ENCODE measurements around the gene LHX4.

LHX4 gene

DNA sequence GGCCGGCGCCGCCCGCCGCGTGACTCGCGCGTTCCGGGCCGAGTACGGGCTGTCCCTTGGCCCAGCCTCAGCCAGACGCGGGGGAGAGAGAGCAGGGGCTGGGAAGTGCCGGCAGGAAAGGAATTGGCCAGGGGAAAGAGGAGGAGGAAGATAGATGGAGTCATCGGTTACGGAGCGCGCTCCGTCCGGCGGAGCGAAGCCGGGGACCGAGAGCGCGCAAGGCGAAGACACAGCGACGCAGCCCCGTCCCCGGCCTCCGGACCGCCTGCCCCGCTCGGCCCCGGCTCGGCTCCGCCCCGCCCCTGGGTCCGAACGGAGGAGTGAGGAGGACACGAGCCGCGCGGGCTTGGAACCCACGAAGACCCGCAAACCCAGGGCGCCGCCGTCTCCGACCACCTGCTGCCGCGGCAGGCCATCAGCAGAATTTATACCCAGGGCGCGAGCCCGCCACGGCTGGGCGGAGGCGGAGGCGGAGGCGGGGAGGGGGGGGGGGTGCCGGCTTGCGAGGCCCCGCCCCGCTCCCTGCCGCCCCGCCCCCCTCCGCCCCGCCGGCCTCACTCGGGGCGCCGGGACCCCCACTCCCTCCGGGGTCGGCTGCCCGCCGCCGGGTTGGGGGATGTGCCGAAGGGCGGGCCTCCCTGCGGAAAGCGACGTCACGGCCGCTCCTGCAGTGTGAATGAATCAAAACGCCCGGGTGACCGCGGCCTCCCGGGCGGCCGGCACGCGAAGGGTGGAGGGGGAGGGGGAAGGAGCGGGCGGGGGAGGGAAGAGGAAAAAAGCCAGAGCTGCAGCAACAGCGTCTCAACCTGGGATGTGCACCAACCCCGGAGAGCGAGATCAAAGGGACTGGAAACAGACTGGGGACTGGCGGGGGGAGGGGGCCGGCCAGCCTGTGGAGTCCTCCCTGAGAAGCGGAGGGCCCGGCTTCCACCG, at the start of gene LHX4:
LHX4 (plus strand) TSS at position 782 of the 933 bp plus-strand sequence. CDS start 266 bp downstream, outside the sequence.
- DNase-seq, result no peak

DNA sequence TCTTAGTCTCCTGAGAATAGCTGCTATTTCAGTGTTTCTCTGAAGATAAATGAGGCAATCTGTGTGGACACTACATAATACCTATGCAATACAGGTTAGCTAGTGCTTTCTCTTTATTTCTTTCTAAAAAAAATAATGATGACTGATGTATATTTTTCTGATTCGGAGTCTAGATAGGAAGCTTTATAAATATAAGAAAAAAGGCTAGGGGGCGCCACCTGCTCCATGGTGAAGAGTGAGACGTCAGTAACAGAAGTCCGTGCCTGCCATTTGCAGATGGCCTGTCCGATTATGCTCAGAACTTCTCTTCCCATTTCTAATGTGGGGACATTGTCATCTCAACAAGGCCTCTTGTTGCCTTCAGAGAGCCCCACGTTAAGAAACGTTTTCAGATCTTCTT, 49.0 kb upstream of the LHX4 start:
- no peak for DNase-seq

DNA sequence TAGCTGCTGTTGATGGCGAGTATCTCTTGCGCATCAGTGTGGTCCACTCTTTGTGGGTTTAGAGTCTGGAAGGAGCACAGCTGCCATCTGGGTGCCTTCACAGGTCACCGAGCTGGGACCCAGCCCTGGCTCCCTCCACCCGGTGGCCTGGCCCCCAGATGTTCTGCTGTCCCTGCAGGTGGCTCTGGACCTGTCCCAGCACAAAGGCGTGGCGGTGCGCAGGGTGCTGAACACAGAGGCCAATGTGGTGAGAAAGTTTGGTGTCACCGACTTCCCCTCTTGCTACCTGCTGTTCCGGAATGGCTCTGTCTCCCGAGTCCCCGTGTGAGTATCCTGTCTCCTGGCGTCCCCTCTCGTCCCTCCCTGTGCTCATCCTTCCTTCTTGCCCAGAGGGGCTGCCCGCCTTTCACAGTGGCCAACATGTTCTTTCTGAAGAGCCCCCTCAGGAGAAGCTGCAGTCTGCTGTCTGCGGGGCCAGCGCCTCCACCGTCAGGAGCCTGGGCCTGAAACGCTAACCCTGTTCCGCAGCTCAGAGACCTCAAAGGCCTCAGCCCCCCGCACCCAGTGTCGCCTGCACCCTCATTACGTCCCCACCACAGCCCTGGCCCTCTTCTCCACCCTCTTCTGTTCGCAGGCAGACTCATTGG, 47.9 kb upstream of the LHX4 start:
- no peak for DNase-seq

- DNase-seq, result no peak
Observed at GRCh38 chr1:180182643-180183311, 47.3 kb upstream of the LHX4 start.

- no peak for DNase-seq
Observed at GRCh38 chr1:180183426-180183825, 46.6 kb upstream of the LHX4 start.

- DNase-seq, result no peak
Observed at GRCh38 chr1:180184041-180184440, 46.0 kb upstream of the LHX4 start.

GRCh38 chr1:180185281-180185680, 44.8 kb upstream of the LHX4 start:
- DNase-seq, result no peak

GRCh38 chr1:180185971-180186645, 44.0 kb upstream of the LHX4 start:
- no peak for DNase-seq

DNA sequence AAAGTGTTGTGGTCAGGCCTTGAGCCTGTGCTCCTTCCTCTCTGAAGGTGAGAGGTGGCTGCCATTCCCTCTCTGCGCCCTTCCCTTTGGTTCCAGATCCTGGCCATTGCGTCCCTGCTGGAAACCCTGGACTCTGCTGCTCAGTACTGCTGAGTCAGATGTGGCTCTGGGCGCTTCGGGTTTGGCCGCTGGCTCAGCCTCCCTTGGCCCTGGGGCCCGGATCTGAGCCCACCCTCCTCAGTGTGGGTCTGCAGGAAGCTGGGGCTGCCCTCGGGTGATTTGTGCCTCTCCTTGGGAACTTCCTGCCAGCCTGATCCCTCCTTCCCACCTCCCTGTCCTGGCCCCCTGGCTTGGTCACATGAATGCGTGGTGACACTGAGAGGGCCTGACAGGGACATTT, 43.2 kb upstream of the LHX4 start:
- DNase-seq, result no peak

GRCh38 chr1:180187626-180188025, 42.4 kb upstream of the LHX4 start:
- DNase-seq, result no peak

GRCh38 chr1:180188091-180188506, 42.0 kb upstream of the LHX4 start:
- no peak for DNase-seq

- no peak for DNase-seq
Observed at GRCh38 chr1:180188684-180189175, 41.3 kb upstream of the LHX4 start.

DNA sequence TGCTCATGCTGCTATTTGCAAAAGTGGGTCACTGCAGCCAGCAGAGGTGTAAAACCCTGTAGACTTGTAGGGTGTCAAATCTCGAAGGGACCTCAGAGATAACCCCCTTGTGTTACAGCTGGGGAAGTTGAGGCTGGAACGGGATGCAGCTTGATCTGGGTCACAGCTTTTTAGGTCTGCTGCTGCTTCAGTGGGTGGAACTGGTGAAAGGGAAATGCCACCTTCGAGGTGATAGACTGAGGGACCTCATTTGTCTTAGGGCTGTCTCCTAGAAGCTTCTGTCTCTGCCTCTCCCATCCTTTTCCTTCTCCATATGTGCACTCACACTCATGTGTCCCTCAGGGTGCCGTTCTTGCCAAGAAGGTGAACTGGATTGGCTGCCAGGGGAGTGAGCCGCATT, 40.0 kb upstream of the LHX4 start:
- no peak for DNase-seq

DNA sequence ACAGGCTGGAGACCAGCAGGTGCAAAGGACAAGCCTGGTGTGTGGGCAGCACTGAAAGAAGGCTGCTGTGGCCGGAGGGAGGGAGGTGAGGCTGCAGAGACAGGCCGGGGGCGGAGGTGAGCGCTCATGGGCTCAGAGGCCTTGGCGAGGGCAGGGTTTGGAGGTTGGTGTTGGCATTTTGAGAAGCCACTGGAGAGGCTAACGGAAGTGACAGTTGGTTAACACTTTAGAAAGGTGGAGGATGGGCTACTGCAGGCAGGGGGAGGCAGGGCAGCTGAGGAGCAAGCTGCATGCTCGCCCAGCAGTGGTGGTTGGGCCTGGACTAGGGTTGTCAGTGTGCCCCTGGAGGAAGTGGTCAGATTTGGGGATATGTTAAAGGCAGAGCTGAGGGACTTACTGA, 37.9 kb upstream of the LHX4 start:
- no peak for DNase-seq

GRCh38 chr1:180193141-180194047, 36.7 kb upstream of the LHX4 start:
- no peak for DNase-seq

DNA sequence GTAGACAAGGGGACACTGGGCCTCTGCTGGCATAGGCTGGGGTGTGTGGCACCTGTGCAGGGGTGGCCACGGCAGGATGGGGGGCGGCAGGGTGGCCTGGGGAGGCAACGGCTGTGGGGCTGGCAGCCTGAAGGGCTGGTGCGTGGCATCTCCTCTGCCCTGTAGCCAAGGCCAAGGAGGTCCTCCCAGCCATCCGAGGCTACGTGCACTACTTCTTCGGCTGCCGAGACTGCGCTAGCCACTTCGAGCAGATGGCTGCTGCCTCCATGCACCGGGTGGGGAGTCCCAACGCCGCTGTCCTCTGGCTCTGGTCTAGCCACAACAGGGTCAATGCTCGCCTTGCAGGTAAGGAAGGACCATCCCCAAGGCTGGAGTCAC, 36.0 kb upstream of the LHX4 start:
- no peak for DNase-seq

GRCh38 chr1:180194546-180195207, 35.4 kb upstream of the LHX4 start:
- DNase-seq, result no peak

DNA sequence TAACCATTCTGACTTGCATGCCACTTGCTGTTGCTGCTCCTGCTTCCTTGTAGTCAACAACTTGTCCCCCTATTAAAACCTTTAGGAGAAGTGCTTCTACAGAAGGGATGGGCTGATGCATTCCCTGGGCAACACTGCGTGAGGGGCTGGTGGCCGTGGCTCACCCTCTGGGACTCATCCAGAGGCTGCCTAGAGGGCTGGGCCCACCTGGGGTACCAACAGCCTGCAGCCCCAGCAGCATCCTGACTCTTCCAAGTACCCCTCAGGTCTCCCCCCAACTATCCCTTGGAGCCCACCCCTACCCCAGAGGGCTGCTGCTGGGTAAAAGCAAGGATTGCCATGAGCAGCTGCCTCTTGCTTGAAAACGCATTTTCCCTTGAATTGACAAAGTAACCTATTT, 34.7 kb upstream of the LHX4 start:
- DNase-seq, result no peak

- DNase-seq, result no peak
Observed at GRCh38 chr1:180195916-180196315, 34.1 kb upstream of the LHX4 start.

- no peak for DNase-seq
Observed at GRCh38 chr1:180196436-180197003, 33.5 kb upstream of the LHX4 start.

GRCh38 chr1:180197231-180197630, 32.8 kb upstream of the LHX4 start:
- DNase-seq, result no peak

Measured in stimulated activated CD4-positive, alpha-beta T cell treated with anti-CD3 and anti-CD28 coated beads, Interleukin-1b, Interleukin-23, amount 100 ng/mL, for 48 hours (primary cell).